ENCODE measurements around the gene CCDC91.

- TF ChIP-seq CTCF (IDR thresholded peaks at IDR 0.05; ENCODE audit: low read depth, low read length) (no peak), EZH2phosphoT487 (IDR thresholded peaks at IDR 0.05; ENCODE audit: low read depth) (no peak)
Measured at GRCh38 chr12:28176295-28176694, 14.0 kb upstream of the CCDC91 start.
